NCI-H510A (cell line): ENCODE results near the gene CD5L.

Source experiments
- DNase-seq: peaks from one replicate; lab custom pipeline; 2025; lab: John Stamatoyannopoulos, UW

The CD5L gene

GRCh38 chr1:157841708-157842107, at the start of gene CD5L:
CD5L (minus strand) TSS chr1:157841808; CDS start chr1:157841701, 107 bp downstream.
- DNase-seq = no peak

- no peak for DNase-seq
Observed at GRCh38 chr1:157882580-157882979, 41.0 kb upstream of the CD5L start.

- DNase-seq = no peak
Observed at GRCh38 chr1:157880621-157881020, 39.0 kb upstream of the CD5L start.

GRCh38 chr1:157878059-157878458, 36.5 kb upstream of the CD5L start:
- no peak for DNase-seq

GRCh38 chr1:157870490-157870889, 28.9 kb upstream of the CD5L start:
- DNase-seq = no peak

GRCh38 chr1:157868654-157869053, 27.0 kb upstream of the CD5L start:
- no peak for DNase-seq

- DNase-seq = no peak
Observed at GRCh38 chr1:157862114-157863070, 20.8 kb upstream of the CD5L start.

- no peak for DNase-seq
Observed at GRCh38 chr1:157856538-157856937, 14.9 kb upstream of the CD5L start.

- DNase-seq = no peak
Observed at GRCh38 chr1:157852476-157852875, 10.9 kb upstream of the CD5L start.

GRCh38 chr1:157849229-157849875, 7.7 kb upstream of the CD5L start:
- no peak for DNase-seq

GRCh38 chr1:157844089-157844830, 2.7 kb upstream of the CD5L start:
- DNase-seq = no peak

GRCh38 chr1:157842939-157843338, 1.3 kb upstream of the CD5L start:
- DNase-seq = no peak

- no peak for DNase-seq
Observed at GRCh38 chr1:157838966-157839365, 2.6 kb downstream of the CD5L start.

GRCh38 chr1:157834430-157834829, 7.2 kb downstream of the CD5L start:
- no peak for DNase-seq

GRCh38 chr1:157833145-157833544, 8.5 kb downstream of the CD5L start:
- no peak for DNase-seq

- no peak for DNase-seq
Observed at GRCh38 chr1:157831968-157832626, 9.5 kb downstream of the CD5L start.

GRCh38 chr1:157830887-157831286, 10.7 kb downstream of the CD5L start:
- no peak for DNase-seq

GRCh38 chr1:157829711-157830110, 11.9 kb downstream of the CD5L start:
- no peak for DNase-seq

GRCh38 chr1:157829210-157829609, 12.4 kb downstream of the CD5L start:
- DNase-seq = no peak

GRCh38 chr1:157820299-157820698, 21.3 kb downstream of the CD5L start:
- DNase-seq = no peak

- no peak for DNase-seq
Observed at GRCh38 chr1:157819896-157820295, 21.7 kb downstream of the CD5L start, which contains the start of gene FCRL1. FCRL1 (minus strand) TSS chr1:157820120; CDS start chr1:157820037, 83 bp downstream.

- no peak for DNase-seq
Observed at GRCh38 chr1:157819215-157819614, 22.4 kb downstream of the CD5L start.
